K562 (cell line): Measurements from ENCODE around the gene TRIP12. TPM values are rescaled to one million over a fixed set of nuclear protein-coding genes. Genes with fewer than 3 reads are reported as not detected.

Source experiments
- CHD1 ChIP-seq: fragments of 200-600 bp; sonication (generic); IDR thresholded peaks from one replicate; pipeline ENCODE4 v1.6.1; 2012; ENCODE audit warnings: mild to moderate bottlenecking, moderate library complexity, low read length, inconsistent platforms
- DIDO1 ChIP-seq: fragments of 450-650 bp; IDR thresholded peaks from 2 replicates; pipeline ENCODE4 v1.6.1; 2016; ENCODE audit warnings: low read depth, missing biosample characterization, missing genetic modification characterization
- EP300 ChIP-seq: IDR thresholded peaks from 2 replicates; pipeline ENCODE4 v1.6.1; 2012; ENCODE audit warnings: low read length, improper control_type of control experiment
- EWSR1 ChIP-seq: fragments of 450-650 bp; IDR thresholded peaks from 2 replicates; pipeline ENCODE4 v1.6.1; 2018; ENCODE audit warnings: borderline replicate concordance, mild to moderate bottlenecking, low read depth, moderate library complexity; ENCODE audit not compliant: partially characterized antibody
- FOXM1 ChIP-seq, 2 experiments: fragments of 450-650 bp in 1 of 2; sonication (generic) in 1 of 2; formaldehyde crosslinking in 1 of 2; IDR thresholded peaks; 2 replicates each; pipeline versions ENCODE4 v1.6.1 to v1.9.0; 2017 to 2022; ENCODE audit warnings: low read depth in 2 of 2, mild to moderate bottlenecking in 2 of 2, missing genetic modification reagents in 1 of 2, moderate library complexity in 1 of 2
- GABPB1 ChIP-seq: sonication (generic); formaldehyde crosslinking; IDR thresholded peaks from 2 replicates; pipeline ENCODE4 v1.8.0; 2022; ENCODE audit warnings: mild to moderate bottlenecking, missing genetic modification reagents
- HSF4 ChIP-seq: fragments of 250-450 bp; sonication (Bioruptor Pico); IDR thresholded peaks from 2 replicates; pipeline ENCODE4 v2.1.2; 2022; ENCODE audit warnings: mild to moderate bottlenecking, moderate library complexity, borderline replicate concordance
- KAT7 ChIP-seq: sonication (generic); formaldehyde crosslinking; IDR thresholded peaks from 2 replicates; pipeline ENCODE4 v1.8.0; 2022; ENCODE audit warnings: missing genetic modification reagents, mild to moderate bottlenecking, borderline replicate concordance
- KDM4B ChIP-seq, 2 experiments: fragments of 450-650 bp in 1 of 2; sonication (generic) in 1 of 2; IDR thresholded peaks; 2 replicates each; pipeline ENCODE4 v1.6.1; 2016 to 2017; ENCODE audit warnings: borderline replicate concordance in 2 of 2, antibody characterized with exemption in 1 of 2, low read depth in 1 of 2, mild to moderate bottlenecking in 1 of 2
- KDM5B ChIP-seq: fragments of 200-600 bp; sonication (generic); IDR thresholded peaks from 2 replicates; pipeline ENCODE4 v1.6.1; 2012; ENCODE audit warnings: low read depth, mild to moderate bottlenecking, moderate library complexity, low read length, control low read depth, inconsistent platforms; ENCODE audit not compliant: insufficient replicate concordance
- NFIX ChIP-seq: fragments of 250-450 bp; sonication (Bioruptor Pico); IDR thresholded peaks from 2 replicates; pipeline ENCODE4 v1.4.0; 2020; ENCODE audit warnings: low read depth, mild to moderate bottlenecking, moderate library complexity
- SMARCB1 ChIP-seq: IDR thresholded peaks from 2 replicates; pipeline ENCODE4 v1.6.1; 2011; ENCODE audit warnings: improper control_type of control experiment, low read depth; ENCODE audit not compliant: insufficient read length
- SRSF1 ChIP-seq: fragments of 200-400 bp; formaldehyde crosslinking; IDR thresholded peaks from 2 replicates; pipeline ENCODE4 v1.6.1; 2017; ENCODE audit warnings: mild to moderate bottlenecking, low read depth, low read length, moderate library complexity
- SRSF9 ChIP-seq: fragments of 200-400 bp; formaldehyde crosslinking; IDR thresholded peaks from 2 replicates; pipeline ENCODE4 v1.6.1; 2017; ENCODE audit warnings: low read depth, low read length, borderline replicate concordance
- STAG1 ChIP-seq: sonication (generic); formaldehyde crosslinking; IDR thresholded peaks from 2 replicates; pipeline ENCODE4 v1.5.0; 2020; ENCODE audit warnings: missing genetic modification reagents, borderline replicate concordance
- TCF3 ChIP-seq: sonication (generic); formaldehyde crosslinking; IDR thresholded peaks from 2 replicates; pipeline ENCODE4 v1.4.0; 2020; ENCODE audit warnings: mild to moderate bottlenecking, missing genetic modification reagents
- ZBTB8A ChIP-seq: fragments of 450-650 bp; IDR thresholded peaks from 2 replicates; pipeline ENCODE4 v1.6.1; 2018; ENCODE audit warnings: mild to moderate bottlenecking, moderate library complexity; ENCODE audit not compliant: partially characterized antibody
- ZNF12 ChIP-seq: sonication (generic); formaldehyde crosslinking; IDR thresholded peaks from 2 replicates; pipeline ENCODE4 v1.4.0; 2020; ENCODE audit warnings: mild to moderate bottlenecking, missing genetic modification reagents
- ZNF408 ChIP-seq: fragments of 250-450 bp; sonication (Bioruptor Pico); IDR thresholded peaks from 2 replicates; pipeline ENCODE4 v1.4.0; 2020; ENCODE audit warnings: low read depth, mild to moderate bottlenecking, moderate library complexity
- ZNF586 ChIP-seq: fragments of 450-650 bp; formaldehyde crosslinking; conservative IDR thresholded peaks from 2 replicates; pipeline ENCODE4 v1.4.0; 2020; ENCODE audit warnings: mild to moderate bottlenecking, moderate library complexity
- ZNF717 ChIP-seq: fragments of 250-450 bp; sonication (Bioruptor Pico); IDR thresholded peaks from 2 replicates; pipeline ENCODE4 v1.5.0; 2021
- polyA plus RNA-seq, 8 experiments: library from polyadenylated mRNA; depleted of rRNA in 4 of 8; stranded (reverse) in 5 of 8; unstranded in 3 of 8; fragments of >200 nt; fragmentation: Nextera tagmentation in 2 of 8; fragmentation: Illumina TruSeq in 1 of 8; extraction: Ambion mirVana in 2 of 8; extraction: Trizol in 1 of 8; gene quantifications; 2 replicates each; pipeline versions ENCODE4 v1.2.1 to v1.2.3, GENCODE V29; 2011 to 2014; ENCODE audit warnings: inconsistent platforms in 1 of 8, missing spikeins in 1 of 8
- total RNA-seq, 7 experiments: library from RNA; depleted of rRNA in 6 of 7; stranded (reverse); fragments of >200 nt in 6 of 7; fragmentation: Illumina TruSeq in 2 of 7; extraction: Trizol in 2 of 7; gene quantifications; 2 replicates each; pipeline versions ENCODE4 v1.2.1 to v1.2.3, GENCODE V29; 2011 to 2021; ENCODE audit warnings: low replicate concordance in 1 of 7
- TF ChIP-seq, protein P1 (sequence below): fragments of 250-450 bp; sonication (Bioruptor Pico); IDR thresholded peaks from 2 replicates; pipeline ENCODE4 v1.4.0; 2020; ENCODE audit warnings: borderline replicate concordance
- TF ChIP-seq, protein P2 (sequence below), 2 experiments: fragments of 450-650 bp in 1 of 2; sonication (generic) in 1 of 2; formaldehyde crosslinking in 1 of 2; IDR thresholded peaks in 1 of 2; conservative IDR thresholded peaks in 1 of 2; 2 replicates each; pipeline versions ENCODE4 v1.6.1 to v1.8.1; 2016 to 2023; ENCODE audit warnings: mild to moderate bottlenecking in 2 of 2, moderate library complexity in 2 of 2, inconsistent platforms in 1 of 2, missing genetic modification reagents in 1 of 2
- TF ChIP-seq, protein P3 (sequence below): fragments of 450-650 bp; formaldehyde crosslinking; conservative IDR thresholded peaks from 2 replicates; pipeline ENCODE4 v1.4.0; 2022; ENCODE audit warnings: mild to moderate bottlenecking, missing genetic modification characterization

The TRIP12 gene
- total and polyA plus RNA-seq, 9 of the 15 experiments (the other 6 are each of a cell fraction or from before 2014, with no cell fraction given), result 15.2 to 131 (median 80.1) TPM

DNA sequence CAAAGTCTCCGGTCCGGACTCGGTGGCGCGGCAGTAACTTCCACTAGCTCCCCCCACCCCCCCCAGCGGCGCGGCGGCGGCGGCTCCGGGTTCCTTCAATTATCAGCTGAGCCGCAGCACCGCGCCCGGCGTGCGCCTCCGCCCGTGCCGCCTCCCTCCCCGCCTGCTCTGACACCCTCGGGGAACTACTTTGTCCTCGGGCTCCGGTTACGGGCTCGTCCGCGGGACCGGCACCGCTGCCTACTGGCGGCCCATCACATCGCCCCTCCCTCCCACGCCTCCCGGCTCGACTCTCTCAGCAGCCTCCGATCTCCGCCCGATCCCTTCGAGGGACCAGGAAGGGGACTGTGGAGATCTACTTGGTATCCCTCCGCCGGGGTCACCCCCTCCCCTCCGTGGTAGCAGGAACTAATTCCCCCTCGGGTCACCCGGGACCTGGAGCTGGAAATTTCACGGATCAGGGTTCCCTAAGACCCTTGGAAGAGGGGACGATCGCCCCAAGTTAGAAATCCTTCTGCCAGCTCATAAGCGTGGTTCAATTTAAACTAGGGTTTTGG lies at the start of gene TRIP12 (continued):
- no peak for TF ChIP-seq ZNF717 (CRISPR knock-in tag)
- TF ChIP-seq, protein P1, sequence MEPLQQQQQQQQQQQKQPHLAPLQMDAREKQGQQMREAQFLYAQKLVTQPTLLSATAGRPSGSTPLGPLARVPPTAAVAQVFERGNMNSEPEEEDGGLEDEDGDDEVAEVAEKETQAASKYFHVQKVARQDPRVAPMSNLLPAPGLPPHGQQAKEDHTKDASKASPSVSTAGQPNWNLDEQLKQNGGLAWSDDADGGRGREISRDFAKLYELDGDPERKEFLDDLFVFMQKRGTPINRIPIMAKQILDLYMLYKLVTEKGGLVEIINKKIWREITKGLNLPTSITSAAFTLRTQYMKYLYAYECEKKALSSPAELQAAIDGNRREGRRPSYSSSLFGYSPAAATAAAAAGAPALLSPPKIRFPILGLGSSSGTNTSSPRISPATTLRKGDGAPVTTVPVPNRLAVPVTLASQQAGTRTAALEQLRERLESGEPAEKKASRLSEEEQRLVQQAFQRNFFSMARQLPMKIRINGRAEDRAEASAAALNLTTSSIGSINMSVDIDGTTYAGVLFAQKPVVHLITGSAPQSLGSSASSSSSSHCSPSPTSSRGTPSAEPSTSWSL (CRISPR knock-in tag), result no peak
- no peak for TF ChIP-seq CHD1
- TF ChIP-seq FOXM1 (IDR thresholded peaks at IDR 0.05; ENCODE audit: low read depth), result 0 out of 2 replicates have a peak, but pooled peaks have one; percentile 32
- no peak for TF ChIP-seq FOXM1 (CRISPR knock-in tag; IDR thresholded peaks at IDR 0.05; ENCODE audit: low read depth)
- TF ChIP-seq EWSR1, result no peak
- TF ChIP-seq KDM5B, result no peak
- TF ChIP-seq ZNF408 (CRISPR knock-in tag), result no peak
- no peak; the same call in 1 of the 2 replicates for TF ChIP-seq GABPB1 (CRISPR knock-in tag)
- TF ChIP-seq SRSF1, result no peak
- no peak for TF ChIP-seq ZNF586
- TF ChIP-seq TCF3 (CRISPR knock-in tag), result no peak; the same call in 1 of the 2 replicates
- TF ChIP-seq, protein P2, sequence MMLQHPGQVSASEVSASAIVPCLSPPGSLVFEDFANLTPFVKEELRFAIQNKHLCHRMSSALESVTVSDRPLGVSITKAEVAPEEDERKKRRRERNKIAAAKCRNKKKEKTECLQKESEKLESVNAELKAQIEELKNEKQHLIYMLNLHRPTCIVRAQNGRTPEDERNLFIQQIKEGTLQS (IDR thresholded peaks at IDR 0.05), result peak; percentile 45; the same call in 1 of the 2 replicates
- TF ChIP-seq, protein P2 (CRISPR knock-in tag; conservative IDR thresholded peaks at IDR 0.05), result no peak
- TF ChIP-seq KDM4B (IDR thresholded peaks at IDR 0.05; ENCODE audit: borderline replicate concordance in 2 of 2, low read depth in 1 of 2), result no peak; a peak in 1 of 4 replicates
- no peak for TF ChIP-seq ZBTB8A
- no peak for TF ChIP-seq STAG1 (CRISPR knock-in tag)
- no peak for TF ChIP-seq ZNF12 (CRISPR knock-in tag)
- TF ChIP-seq, protein P3, sequence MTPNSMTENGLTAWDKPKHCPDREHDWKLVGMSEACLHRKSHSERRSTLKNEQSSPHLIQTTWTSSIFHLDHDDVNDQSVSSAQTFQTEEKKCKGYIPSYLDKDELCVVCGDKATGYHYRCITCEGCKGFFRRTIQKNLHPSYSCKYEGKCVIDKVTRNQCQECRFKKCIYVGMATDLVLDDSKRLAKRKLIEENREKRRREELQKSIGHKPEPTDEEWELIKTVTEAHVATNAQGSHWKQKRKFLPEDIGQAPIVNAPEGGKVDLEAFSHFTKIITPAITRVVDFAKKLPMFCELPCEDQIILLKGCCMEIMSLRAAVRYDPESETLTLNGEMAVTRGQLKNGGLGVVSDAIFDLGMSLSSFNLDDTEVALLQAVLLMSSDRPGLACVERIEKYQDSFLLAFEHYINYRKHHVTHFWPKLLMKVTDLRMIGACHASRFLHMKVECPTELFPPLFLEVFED, result no peak
- no peak for TF ChIP-seq HSF4
- no peak for TF ChIP-seq SRSF9
- no peak for TF ChIP-seq KAT7 (CRISPR knock-in tag)
- TF ChIP-seq DIDO1 (tag), result 0 out of 2 replicates have a peak, but pooled peaks have one; percentile 59
- TF ChIP-seq SMARCB1, result no peak
- TF ChIP-seq EP300, result no peak
- no peak for TF ChIP-seq NFIX (CRISPR knock-in tag)
